Activated gamma-delta T cell treated with Interleukin-2 at 50 U/mL for 16 hours (primary cell): ENCODE results near the gene ENTREP1.
"Not testable (repeated sequence)": the region's sequence is repeated elsewhere in the genome, so short reads cannot be mapped to it uniquely, and the experiment has no call there.

Experiments
- DNase-seq: peaks from one replicate; pipeline ENCODE4 v3.0.0-alpha.2; 2020

The ENTREP1 gene

GRCh38 chr9:69420611-69421270, 95.7 kb downstream of the ENTREP1 start:
- DNase-seq, result no peak

GRCh38 chr9:69421908-69422801, 97.1 kb downstream of the ENTREP1 start:
- peak; percentile 37 for DNase-seq

- DNase-seq, result no peak
These were observed 100.3 kb downstream of the ENTREP1 start for GRCh38 chr9:69425136-69425801.

- DNase-seq, result no peak
These were observed 102.3 kb downstream of the ENTREP1 start for GRCh38 chr9:69427286-69427685.

- DNase-seq, result no peak
These were observed 103.2 kb downstream of the ENTREP1 start for GRCh38 chr9:69428017-69428785.

GRCh38 chr9:69429281-69429680, 104.3 kb downstream of the ENTREP1 start:
- DNase-seq, result no peak

- DNase-seq, result no peak
These were observed 105.2 kb downstream of the ENTREP1 start for GRCh38 chr9:69430206-69430605.

- DNase-seq, result no peak
These were observed 106.2 kb downstream of the ENTREP1 start for GRCh38 chr9:69431203-69431602.

- DNase-seq, result no peak
These were observed 106.8 kb downstream of the ENTREP1 start for GRCh38 chr9:69431777-69432176.

- no peak for DNase-seq
These were observed 107.6 kb downstream of the ENTREP1 start for GRCh38 chr9:69432623-69433022.

GRCh38 chr9:69433392-69433791, 108.4 kb downstream of the ENTREP1 start:
- no peak for DNase-seq

- no peak for DNase-seq
These were observed 109.0 kb downstream of the ENTREP1 start for GRCh38 chr9:69433968-69434367.

GRCh38 chr9:69439654-69440053, 114.6 kb downstream of the ENTREP1 start:
- not testable (repeated sequence) for DNase-seq

- not testable (repeated sequence) for DNase-seq
These were observed 115.4 kb downstream of the ENTREP1 start for GRCh38 chr9:69440254-69440955.
